ENCODE measurements around the gene CCDC110.

DNA sequence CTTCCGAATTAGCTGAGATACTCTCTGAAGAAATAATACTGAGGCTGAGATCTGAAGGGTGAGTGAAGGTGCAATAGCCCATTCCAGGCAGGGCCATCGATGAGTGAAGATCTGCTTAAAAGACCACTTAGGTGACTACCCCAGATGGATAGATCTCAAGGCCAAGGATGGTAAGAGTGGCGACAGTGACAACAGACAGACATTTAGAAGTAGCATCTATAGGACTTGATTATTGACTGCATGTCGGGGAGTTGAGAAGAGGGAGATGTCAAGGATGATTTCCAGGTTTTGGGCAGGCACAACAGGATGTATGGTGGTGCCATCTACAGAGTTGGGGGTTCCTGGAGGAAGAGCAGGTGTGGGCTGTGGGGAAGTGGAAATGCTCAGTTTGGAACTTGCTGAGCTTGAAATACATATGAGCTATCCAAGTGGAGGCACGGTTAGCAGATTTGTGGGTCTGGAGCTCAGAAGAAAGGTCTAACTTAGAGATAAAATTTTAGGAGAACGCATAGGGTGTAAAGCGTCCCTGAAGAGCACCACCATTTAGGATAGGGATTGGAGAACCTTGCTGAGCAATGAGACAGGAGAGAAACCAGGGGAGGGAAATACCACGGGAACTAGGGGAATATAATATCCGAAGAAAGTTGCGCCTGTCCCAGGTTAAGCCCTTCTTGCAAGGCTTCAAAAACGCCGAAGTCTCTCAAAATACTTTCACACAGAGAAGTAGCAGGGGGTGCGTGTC, 46.5 kb downstream of the CCDC110 start:
- TF ChIP-seq, protein P1, sequence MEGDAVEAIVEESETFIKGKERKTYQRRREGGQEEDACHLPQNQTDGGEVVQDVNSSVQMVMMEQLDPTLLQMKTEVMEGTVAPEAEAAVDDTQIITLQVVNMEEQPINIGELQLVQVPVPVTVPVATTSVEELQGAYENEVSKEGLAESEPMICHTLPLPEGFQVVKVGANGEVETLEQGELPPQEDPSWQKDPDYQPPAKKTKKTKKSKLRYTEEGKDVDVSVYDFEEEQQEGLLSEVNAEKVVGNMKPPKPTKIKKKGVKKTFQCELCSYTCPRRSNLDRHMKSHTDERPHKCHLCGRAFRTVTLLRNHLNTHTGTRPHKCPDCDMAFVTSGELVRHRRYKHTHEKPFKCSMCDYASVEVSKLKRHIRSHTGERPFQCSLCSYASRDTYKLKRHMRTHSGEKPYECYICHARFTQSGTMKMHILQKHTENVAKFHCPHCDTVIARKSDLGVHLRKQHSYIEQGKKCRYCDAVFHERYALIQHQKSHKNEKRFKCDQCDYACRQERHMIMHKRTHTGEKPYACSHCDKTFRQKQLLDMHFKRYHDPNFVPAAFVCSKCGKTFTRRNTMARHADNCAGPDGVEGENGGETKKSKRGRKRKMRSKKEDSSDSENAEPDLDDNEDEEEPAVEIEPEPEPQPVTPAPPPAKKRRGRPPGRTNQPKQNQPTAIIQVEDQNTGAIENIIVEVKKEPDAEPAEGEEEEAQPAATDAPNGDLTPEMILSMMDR (IDR thresholded peaks at IDR 0.05; ENCODE audit: low read length) = no peak
- no peak for TF ChIP-seq EZH2 (optimal IDR thresholded peaks at IDR 0.05; ENCODE audit: low read depth, low read length)
- TF ChIP-seq EZH2phosphoT487 (IDR thresholded peaks at IDR 0.05; ENCODE audit: low read length) = no peak
